ENCODE data around the gene BTC.
A peak's percentile ranks its signal among the peaks of the same experiment; 100 is the strongest.
"Not testable (repeated sequence)": the region's sequence is repeated elsewhere in the genome, so short reads cannot be mapped to it uniquely, and the experiment has no call there.

The BTC gene

DNA sequence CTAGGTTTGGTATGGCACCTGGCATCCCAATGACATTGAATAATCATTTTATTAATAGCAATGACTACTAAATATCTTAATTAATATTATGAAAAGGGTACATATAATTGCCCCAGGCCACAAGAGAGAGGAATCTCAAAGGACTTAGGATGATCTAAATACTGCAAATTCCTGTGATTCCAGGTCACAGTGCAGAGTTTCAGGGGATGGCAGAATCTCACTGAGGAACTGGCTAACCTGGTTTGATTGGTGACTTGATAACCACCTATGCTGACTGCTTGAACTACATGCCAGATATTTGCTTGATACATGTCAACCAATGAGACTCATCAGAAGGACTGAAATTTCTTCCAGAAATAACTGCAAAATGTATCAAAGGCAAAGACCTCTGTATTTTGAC lies 37.2 kb downstream of the BTC start:
- no peak for DNase-seq (ENCODE audit: low read depth)

DNA sequence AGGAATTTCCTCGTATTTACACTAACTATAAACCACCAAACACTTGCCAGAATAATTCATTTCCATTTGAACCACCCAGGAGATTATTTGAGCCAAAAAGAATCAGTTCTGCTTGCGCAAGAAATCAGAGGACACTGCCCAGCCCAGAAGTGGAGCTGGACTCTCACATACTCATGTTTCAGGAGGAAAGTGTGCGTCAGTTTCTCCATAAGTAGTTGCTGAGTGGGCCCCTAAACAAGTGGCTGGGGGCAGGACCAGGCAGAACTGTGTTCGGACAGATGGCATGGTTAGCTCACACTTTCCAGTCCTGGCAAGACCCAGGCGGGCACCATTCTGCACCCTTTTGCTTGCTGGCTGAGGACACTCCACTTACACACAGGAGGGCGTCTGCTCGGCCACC lies 38.8 kb downstream of the BTC start:
- peak; percentile 77 for DNase-seq (ENCODE audit: low read depth)

- DNase-seq (ENCODE audit: low read depth) = no peak
Observed at GRCh38 chr4:74754218-74754617, 40.1 kb downstream of the BTC start.

- no peak for DNase-seq (ENCODE audit: low read depth)
Observed at GRCh38 chr4:74752798-74753197, 41.5 kb downstream of the BTC start.

GRCh38 chr4:74751856-74752255 lies 42.5 kb downstream of the BTC start:
- DNase-seq (ENCODE audit: low read depth) = no peak

GRCh38 chr4:74751247-74751646 lies 43.1 kb downstream of the BTC start:
- DNase-seq (ENCODE audit: low read depth) = no peak

DNA sequence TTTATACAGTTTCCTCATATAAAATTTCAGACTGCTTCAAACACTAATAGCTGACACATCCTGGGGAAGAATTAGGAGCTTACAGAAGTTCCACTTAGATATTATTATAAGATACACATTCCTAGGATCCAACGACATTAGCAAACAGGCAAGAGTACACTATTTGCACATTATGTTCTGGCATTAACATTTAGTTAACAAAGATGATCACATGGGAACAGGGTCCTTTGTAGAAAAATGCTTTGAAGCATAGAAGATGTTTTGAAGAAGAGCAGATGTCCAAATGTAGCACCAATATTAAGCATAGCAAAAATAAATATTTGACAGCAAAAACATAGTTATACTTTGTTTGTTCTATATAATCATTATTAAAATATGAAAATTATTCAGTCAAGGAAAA lies 52.1 kb downstream of the BTC start:
- DNase-seq (ENCODE audit: low read depth) = peak; percentile 8

DNA sequence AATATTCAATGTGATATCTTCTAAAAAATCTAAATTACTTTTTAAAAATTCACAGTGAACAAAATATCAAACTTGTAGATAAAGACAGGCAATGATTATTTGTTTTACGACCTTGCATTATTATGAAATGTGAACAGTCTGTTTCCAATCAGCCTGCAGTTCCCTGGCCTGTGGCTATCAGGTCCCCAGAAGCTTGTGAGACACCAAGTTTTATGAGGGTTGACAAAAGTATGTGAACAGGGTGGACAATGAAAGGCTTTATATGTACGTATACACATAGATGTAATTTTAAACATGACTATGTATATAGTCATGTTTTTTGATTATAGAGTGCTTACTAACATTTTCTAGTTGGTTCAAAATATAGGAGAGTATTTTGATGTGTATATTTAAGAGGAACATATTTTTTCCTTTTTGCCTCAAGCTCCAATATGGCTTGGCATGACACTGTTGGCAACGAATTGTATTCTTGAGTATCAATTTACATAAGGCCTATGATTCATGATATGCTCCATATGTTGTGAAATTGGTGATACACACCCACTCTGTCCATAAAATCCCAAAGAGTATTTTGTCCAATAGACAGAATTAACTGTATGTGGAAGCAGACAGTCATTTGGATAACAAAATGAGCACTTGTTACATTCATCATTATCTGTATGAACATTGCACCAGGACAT lies 55.7 kb downstream of the BTC start:
- peak; percentile 80 for DNase-seq (ENCODE audit: low read depth)

DNA sequence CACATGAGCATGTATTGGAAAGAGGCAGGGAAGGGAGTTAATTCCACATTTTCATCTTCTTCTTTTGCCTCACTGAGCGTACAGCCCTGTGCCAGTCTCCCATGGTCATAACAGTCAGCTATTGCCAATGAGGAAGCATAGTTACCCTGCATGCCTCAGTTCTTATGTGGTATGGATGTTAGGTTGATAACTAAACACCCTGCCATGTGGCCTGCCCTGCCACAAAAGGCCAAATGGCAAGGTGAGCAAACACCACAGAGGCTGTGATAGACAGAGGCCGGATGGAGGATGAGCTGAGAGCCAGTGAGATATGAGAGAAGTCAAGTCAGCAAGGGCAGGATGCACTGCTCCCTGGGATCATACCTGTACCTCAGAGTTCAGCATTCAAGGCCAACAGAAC lies 59.3 kb downstream of the BTC start:
- DNase-seq (ENCODE audit: low read depth) = no peak

GRCh38 chr4:74733756-74734155 lies 60.6 kb downstream of the BTC start:
- DNase-seq (ENCODE audit: low read depth) = no peak

- no peak for DNase-seq (ENCODE audit: low read depth)
Observed at GRCh38 chr4:74724979-74725378, 69.3 kb downstream of the BTC start.

GRCh38 chr4:74716436-74716765 lies 77.9 kb downstream of the BTC start:
- peak; percentile 31 for DNase-seq (ENCODE audit: low read depth)

DNA sequence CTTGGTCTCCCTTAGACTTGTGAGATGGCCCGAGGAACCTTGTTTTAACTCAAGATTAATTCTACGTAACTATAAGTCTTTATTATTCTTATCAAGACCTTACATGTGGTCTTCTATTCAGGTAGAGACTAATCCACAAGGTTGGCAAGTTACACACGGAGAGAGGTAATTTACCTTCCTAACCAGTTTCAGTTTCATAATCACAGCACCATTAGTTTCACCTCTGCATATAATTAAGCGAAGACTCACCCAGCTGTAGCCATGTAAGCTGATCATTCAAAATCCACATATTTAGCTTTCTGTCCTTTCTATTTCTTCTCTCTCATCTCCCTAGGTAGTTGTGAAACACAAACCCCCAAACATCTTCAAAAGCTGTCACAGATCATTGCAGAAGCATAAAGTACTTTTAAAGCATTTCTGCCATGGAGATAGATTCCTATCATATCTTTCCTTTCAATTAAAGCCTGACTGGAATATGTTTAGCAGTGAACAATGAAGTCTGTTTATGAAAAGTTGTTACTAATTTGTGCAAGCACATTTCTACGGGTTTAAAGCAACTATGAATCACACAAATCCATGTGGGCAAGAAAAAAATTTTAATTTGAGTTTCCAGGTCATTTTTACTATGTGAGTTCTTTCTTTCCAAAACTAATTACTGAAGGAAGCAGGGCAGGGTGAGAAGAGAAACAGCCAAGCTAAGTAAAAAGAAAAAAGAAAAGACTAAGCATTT lies 78.5 kb downstream of the BTC start:
- peak; percentile 47 for DNase-seq (ENCODE audit: low read depth)

DNA sequence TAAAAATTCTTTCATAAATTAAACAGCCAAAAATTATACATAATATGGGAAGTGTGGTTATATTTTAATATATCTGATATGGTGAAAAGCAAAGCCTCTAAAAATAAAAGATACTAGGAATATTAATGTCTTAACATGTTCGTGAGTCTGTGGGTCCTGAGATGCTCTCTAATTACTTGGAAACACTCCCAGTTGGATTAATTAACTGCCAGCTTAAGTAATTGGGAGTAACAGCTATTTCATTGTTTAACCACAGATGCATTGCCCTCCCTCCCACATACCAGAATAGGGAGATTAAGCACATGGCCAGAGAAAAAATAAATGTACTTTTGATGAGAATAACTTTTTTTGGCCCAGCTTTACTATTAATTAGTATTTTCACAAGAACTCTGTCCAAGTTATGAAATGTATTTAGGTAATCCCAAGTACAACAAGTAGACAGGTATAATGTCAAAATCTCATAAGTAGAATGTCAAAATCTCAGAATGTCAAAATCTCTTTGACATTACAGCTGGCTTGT lies 79.7 kb downstream of the BTC start:
- no peak for DNase-seq (ENCODE audit: low read depth)

GRCh38 chr4:74708135-74708534 lies 86.2 kb downstream of the BTC start:
- DNase-seq (ENCODE audit: low read depth) = not testable (repeated sequence)

Data from fibroblast of gingiva (primary cell).